Measurements from ENCODE around the gene ARL5A.

DNA sequence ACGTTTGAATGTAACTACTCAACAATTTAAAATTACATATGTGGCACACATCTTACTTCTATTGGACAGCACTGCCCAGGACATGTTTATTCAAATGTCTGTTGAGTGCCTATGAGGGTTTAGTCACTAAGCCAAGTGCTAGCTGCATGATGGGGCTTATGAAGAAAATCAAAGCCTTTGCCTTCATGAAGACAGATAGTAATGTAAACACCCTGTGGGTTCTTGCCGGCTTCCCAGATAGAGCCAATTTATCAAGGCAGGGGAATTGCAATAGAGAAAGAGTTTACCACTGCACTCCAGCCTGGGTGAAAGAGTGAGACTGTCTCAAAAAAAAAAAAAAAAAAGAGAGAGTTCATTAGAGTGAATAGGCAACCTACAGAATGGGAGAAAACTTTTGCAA lies 50.3 kb downstream of the ARL5A start:
- TF ChIP-seq, protein P1, sequence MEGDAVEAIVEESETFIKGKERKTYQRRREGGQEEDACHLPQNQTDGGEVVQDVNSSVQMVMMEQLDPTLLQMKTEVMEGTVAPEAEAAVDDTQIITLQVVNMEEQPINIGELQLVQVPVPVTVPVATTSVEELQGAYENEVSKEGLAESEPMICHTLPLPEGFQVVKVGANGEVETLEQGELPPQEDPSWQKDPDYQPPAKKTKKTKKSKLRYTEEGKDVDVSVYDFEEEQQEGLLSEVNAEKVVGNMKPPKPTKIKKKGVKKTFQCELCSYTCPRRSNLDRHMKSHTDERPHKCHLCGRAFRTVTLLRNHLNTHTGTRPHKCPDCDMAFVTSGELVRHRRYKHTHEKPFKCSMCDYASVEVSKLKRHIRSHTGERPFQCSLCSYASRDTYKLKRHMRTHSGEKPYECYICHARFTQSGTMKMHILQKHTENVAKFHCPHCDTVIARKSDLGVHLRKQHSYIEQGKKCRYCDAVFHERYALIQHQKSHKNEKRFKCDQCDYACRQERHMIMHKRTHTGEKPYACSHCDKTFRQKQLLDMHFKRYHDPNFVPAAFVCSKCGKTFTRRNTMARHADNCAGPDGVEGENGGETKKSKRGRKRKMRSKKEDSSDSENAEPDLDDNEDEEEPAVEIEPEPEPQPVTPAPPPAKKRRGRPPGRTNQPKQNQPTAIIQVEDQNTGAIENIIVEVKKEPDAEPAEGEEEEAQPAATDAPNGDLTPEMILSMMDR (IDR thresholded peaks at IDR 0.05) = no peak
- no peak for TF ChIP-seq POLR2A (IDR thresholded peaks at IDR 0.05)

Data from lower leg skin (tissue), 3 donors.